HFFc6 (cell line): ENCODE data around the gene ERCC2. TPM values are rescaled to one million over a fixed set of nuclear protein-coding genes. Genes with fewer than 3 reads are reported as not detected.

Source experiments
- DNase-seq: peaks from one replicate; pipeline ENCODE4 v3.0.0-alpha.2; 2018
- H3K27ac Mint-ChIP-seq: 2 replicates; pipeline ENCODE4 v1.8.0; 2020; ENCODE audit warnings: mild to moderate bottlenecking, mixed read lengths
- H3K27me3 Mint-ChIP-seq: 2 replicates; pipeline ENCODE4 v1.8.0; 2021; ENCODE audit warnings: mild to moderate bottlenecking, moderate library complexity, mixed read lengths; ENCODE audit not compliant: insufficient read depth
- H3K36me3 Mint-ChIP-seq: 2 replicates; pipeline ENCODE4 v1.8.0; 2021; ENCODE audit warnings: low read depth, mixed read lengths
- H3K4me1 Mint-ChIP-seq: 2 replicates; pipeline ENCODE4 v1.8.0; 2020; ENCODE audit warnings: low read depth, mixed read lengths
- H3K4me3 Mint-ChIP-seq: 2 replicates; pipeline ENCODE4 v1.8.0; 2020; ENCODE audit warnings: mild to moderate bottlenecking, moderate library complexity, mixed read lengths
- H3K9me3 Mint-ChIP-seq: 2 replicates; pipeline ENCODE4 v1.8.0; 2020; ENCODE audit warnings: mild to moderate bottlenecking, mixed read lengths
- CTCF ChIP-seq: fragments of 200-600 bp; sonication (generic); IDR thresholded peaks from 2 replicates; pipeline ENCODE4 v1.5.0; 2021; ENCODE audit warnings: antibody characterized with exemption, mild to moderate bottlenecking
- total RNA-seq, 6 experiments: library from RNA; stranded (reverse); fragmentation: NEBNext Ultra II Directional; extraction: Animal tissue kit (Norgen Biotek cat#: 25700); gene quantifications; 2 replicates in 1 of 6; 3 replicates in 5 of 6; pipeline ENCODE4 v1.2.3, GENCODE V29; 2021

Gene ERCC2
- total RNA-seq, 6 experiments from 2014 or later: 80.2 to 108 (median 87.8) TPM

- Mint-ChIP-seq H3K36me3 (peaks cover 54% of the 10 kb centered on the region), H3K9me3 (no peaks in the 10 kb centered on the region)
Observed at GRCh38 chr19:45356760-45357444, 13.5 kb downstream of the ERCC2 start.

GRCh38 chr19:45355910-45356309 lies 14.5 kb downstream of the ERCC2 start:
- H3K27me3 Mint-ChIP-seq: peaks cover under 1% of the 10 kb centered on the region; the same call in 1 of the 2 replicates
- H3K27ac Mint-ChIP-seq: no peak overlapping the region
- peaks cover 49% of the 10 kb centered on the region for H3K36me3 Mint-ChIP-seq
- no peak for DNase-seq
- no peaks in the 10 kb centered on the region for H3K4me1 Mint-ChIP-seq
- no peaks in the 10 kb centered on the region for H3K9me3 Mint-ChIP-seq
- TF ChIP-seq CTCF: no peak
- no peak overlapping the region for H3K4me3 Mint-ChIP-seq

More at GRCh38 chr19:45356760-45357444, 13.5 kb downstream of the ERCC2 start:
- TF ChIP-seq CTCF: no peak
- no peak for DNase-seq
- H3K4me1 Mint-ChIP-seq: no peaks in the 10 kb centered on the region
- no peaks in the 10 kb centered on the region; the same call in 1 of the 2 replicates for H3K27me3 Mint-ChIP-seq
- H3K27ac Mint-ChIP-seq: no peak overlapping the region
- no peak overlapping the region for H3K4me3 Mint-ChIP-seq

GRCh38 chr19:45355402-45355801 lies 15.0 kb downstream of the ERCC2 start:
- no peak overlapping the region for H3K4me3 Mint-ChIP-seq
- DNase-seq: no peak
- TF ChIP-seq CTCF: no peak
- H3K4me1 Mint-ChIP-seq: no peaks in the 10 kb centered on the region
- peaks cover 49% of the 10 kb centered on the region for H3K36me3 Mint-ChIP-seq
- H3K27ac Mint-ChIP-seq: no peak overlapping the region
- peaks cover 2% of the 10 kb centered on the region; the same call in 1 of the 2 replicates for H3K27me3 Mint-ChIP-seq
- H3K9me3 Mint-ChIP-seq: no peaks in the 10 kb centered on the region

GRCh38 chr19:45354241-45354842 lies 16.0 kb downstream of the ERCC2 start:
- peaks cover 2% of the 10 kb centered on the region; the same call in 1 of the 2 replicates for H3K27me3 Mint-ChIP-seq
- H3K27ac Mint-ChIP-seq: no peak overlapping the region
- H3K4me1 Mint-ChIP-seq: no peaks in the 10 kb centered on the region
- no peaks in the 10 kb centered on the region for H3K9me3 Mint-ChIP-seq
- TF ChIP-seq CTCF: no peak
- no peak for DNase-seq
- peaks cover 57% of the 10 kb centered on the region for H3K36me3 Mint-ChIP-seq
- no peak overlapping the region for H3K4me3 Mint-ChIP-seq

- peaks cover 2% of the 10 kb centered on the region; the same call in 1 of the 2 replicates for H3K27me3 Mint-ChIP-seq
- H3K4me1 Mint-ChIP-seq: no peaks in the 10 kb centered on the region
- H3K9me3 Mint-ChIP-seq: no peaks in the 10 kb centered on the region
- peaks cover 51% of the 10 kb centered on the region for H3K36me3 Mint-ChIP-seq
- H3K27ac Mint-ChIP-seq: no peak overlapping the region
- no peak overlapping the region for H3K4me3 Mint-ChIP-seq
- no peak for DNase-seq
- no peak for TF ChIP-seq CTCF
Observed at GRCh38 chr19:45352914-45353796, 17.2 kb downstream of the ERCC2 start.
